T47D (cell line): ENCODE measurements around the gene RCBTB2.
"Not testable (repeated sequence)": the region's sequence is repeated elsewhere in the genome, so short reads cannot be mapped to it uniquely, and the experiment has no call there.

Experiments used
- DNase-seq, 2 experiments: peaks; one replicate each; pipeline versions ENCODE4 v3.0.0 to v3.0.0-alpha.2; 2011 to 2012; ENCODE audit warnings: low read depth in 1 of 2, low spot score in 1 of 2
- JUND ChIP-seq: IDR thresholded peaks from 2 replicates; pipeline ENCODE4 v1.6.1; 2012; ENCODE audit warnings: low read depth
- in situ Hi-C: cut with HindIII; loops from 2 replicates; pipeline ENCODE4 v1.10.0; 2016; ENCODE audit warnings: low sequenced_read_pairs, low pct_unique_long_range_greater_than_20kb

The RCBTB2 gene

DNA sequence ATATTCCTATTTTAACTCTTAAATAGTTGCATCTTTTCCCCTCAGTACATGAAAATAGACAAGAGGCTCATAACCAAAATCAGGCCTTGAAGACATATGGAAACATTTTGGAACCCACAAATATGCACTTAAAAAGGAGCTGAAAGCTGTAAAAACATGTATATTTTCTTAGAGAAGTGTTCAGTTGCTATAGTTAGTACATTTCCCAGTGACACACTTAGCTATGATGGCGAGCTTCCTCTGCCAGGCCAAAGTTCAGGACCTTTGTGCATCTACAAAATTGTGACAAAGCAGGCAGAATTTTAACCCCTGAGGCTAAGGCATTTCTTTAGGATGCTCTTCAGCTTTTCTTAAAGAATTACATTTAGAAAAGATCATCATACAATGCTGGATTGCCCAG lies 54.5 kb downstream of the RCBTB2 start:
- no peak for TF ChIP-seq JUND
- no peak for DNase-seq
- in situ Hi-C loops, result no loop called here

DNA sequence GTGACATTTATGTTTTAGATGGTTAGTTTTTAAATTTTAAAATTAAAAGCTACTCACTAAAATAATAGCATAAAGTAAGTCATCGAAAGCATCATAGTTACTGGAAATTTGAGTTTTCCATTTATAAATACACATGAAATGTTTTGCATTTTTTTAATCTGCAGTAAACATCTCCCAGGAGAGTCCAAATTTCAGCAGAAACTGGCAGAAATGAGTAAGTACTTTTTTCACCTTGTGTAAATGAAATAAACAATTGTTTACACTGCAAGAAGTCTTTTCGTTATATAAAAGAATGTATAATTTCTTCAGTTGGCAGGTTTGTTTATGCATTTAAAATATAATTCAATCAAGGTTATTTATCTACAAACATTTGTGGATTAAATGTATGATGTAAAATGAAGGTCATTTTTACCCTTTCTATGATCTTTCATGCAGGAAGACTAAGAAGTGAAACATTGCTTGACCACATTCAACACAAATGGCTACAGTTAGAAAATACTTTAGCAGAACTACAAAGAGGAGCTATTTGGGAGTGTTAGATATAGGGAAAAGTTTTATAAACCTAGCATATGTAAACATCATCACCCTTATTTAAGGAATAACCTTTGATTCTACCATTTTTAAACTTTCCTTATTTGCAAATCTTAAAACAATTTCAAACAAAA lies 55.6 kb downstream of the RCBTB2 start:
- in situ Hi-C loops, result no loop called here
- DNase-seq, result no peak
- TF ChIP-seq JUND, result no peak

DNA sequence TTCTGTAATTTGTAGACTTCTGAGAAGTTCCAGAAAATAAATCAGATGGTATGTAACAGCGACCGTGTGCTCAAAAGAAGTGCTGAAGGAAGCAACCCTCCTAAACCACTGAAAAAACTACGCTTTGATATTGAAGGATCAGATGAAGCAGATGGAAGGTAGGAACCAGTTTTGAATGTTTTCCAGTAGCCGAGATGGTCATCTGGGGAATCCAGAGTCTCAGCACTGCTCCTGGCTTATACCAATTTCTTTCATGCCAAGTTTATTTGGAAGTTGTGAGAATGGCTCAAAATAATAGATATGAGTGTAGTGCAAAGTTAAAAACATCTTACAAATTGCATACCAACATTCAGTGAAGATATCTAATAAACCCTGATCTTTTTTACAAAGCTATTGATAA lies 56.2 kb downstream of the RCBTB2 start:
- TF ChIP-seq JUND, result no peak
- DNase-seq, result no peak
- in situ Hi-C loops, result no loop called here

DNA sequence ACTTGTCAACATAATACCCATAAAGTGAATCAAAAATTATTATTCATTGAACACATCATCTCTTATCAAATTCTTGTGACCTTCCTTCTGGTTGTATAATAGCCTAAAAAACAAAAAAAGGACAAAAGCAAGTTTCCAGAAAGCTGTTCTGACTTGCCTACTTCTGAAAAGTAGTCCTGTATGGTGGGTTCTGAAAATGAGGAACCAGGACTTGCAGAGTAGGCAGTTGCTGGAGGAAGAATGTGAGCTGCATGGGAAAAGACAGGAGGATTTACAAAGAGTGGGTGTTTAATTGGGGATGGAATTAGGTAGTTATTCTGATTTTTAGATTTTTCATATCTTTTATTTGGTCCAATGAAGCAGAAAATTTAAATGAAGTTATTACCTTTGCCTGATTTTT lies 56.7 kb downstream of the RCBTB2 start:
- in situ Hi-C loops, result no loop called here
- no peak for TF ChIP-seq JUND
- DNase-seq, result no peak

DNA sequence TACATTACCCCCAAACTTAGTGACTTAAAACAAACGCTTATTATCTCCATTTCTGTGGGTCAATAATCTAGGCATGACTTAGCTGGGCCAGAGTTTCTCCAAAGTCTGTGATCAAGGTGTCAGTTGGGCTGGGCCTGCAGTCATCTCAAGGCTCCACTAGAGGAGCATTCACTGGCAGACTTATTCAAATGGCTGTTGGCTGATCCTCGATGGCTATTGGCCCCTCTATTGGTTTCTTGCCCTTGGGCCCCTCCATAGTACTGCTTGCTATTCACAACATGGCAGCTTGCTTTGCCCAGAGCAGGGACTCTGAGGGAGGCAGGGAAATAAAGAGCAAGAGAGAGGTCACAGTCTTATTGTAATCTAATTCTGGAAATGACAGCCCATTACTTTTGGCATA lies 57.6 kb downstream of the RCBTB2 start:
- in situ Hi-C loops, result no loop called here
- no peak for DNase-seq
- no peak for TF ChIP-seq JUND

DNA sequence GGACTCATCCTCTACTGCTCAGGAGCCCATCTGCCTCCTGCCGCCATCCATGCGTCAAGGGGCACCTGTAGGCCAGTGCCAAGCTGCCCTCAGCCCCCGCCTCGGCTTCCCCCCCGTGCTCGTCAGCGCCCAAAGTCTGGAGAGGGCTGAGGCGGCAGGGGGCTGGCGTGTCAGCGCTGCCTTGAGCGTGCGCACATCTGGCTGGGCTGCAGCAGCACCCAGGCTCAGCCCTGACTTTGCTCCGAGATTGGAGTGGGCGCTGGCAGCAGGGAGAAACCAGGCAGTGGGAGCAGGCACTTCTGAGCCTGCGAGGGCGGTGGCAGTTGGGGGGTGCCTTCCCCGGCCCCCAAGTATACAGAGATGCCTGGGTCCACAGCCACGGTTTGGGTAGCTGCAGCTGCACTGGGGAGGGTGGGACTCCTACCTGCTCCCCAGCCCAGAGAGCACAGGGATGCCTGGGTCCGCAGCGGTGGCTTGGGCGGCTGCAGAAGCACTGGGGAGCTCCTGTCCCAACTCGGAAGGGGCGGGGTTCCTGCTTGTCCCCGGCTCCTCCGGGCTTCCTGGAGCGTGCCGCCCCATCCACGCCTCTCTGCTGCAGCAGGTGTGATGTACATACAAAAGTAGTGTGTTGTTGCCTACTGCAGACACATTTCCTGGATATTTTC lies 75.2 kb downstream of the RCBTB2 start:
- in situ Hi-C loops, result no loop called here
- DNase-seq, result no peak
- no peak for TF ChIP-seq JUND

DNA sequence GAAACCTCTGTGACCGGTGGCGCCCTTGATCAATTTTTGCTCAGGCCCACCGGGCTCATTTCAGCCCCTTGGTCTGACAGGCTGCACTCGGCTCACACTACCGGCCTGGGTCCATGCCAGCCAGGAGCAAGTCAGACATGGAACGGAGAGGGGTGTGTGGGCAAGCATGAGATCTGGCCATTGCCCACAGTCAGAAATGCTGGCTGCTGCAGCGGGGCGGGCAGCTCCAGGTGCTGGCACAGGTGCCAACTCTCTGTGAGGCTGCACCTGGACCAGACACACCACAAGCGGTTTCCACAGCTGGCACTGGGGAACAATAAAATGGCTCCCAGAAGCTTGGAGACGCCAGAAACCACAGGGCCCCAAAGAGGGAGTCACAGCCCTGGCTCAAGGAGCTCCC lies 76.3 kb downstream of the RCBTB2 start:
- DNase-seq, result no peak
- in situ Hi-C loops, result no loop called here
- no peak for TF ChIP-seq JUND

DNA sequence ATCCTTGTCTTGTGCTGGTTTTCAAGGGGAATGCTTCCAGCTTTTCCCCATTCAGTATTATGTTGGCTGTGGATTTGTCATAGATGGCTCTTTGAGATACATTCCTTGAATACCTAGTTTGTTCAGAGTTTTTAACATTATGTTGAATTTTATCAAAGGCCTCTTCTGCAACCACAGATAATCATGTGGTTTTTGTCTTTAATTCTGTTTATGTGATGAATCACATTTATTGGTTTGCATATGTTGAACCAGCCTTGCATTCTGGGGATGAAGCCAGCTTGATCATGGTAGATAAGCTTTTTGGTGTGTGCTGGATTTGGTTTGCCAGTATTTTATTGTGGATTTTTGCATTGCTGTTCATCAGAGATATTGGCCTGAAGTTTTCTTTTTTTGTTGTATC lies 81.7 kb downstream of the RCBTB2 start:
- in situ Hi-C loops, result not testable (repeated sequence)

DNA sequence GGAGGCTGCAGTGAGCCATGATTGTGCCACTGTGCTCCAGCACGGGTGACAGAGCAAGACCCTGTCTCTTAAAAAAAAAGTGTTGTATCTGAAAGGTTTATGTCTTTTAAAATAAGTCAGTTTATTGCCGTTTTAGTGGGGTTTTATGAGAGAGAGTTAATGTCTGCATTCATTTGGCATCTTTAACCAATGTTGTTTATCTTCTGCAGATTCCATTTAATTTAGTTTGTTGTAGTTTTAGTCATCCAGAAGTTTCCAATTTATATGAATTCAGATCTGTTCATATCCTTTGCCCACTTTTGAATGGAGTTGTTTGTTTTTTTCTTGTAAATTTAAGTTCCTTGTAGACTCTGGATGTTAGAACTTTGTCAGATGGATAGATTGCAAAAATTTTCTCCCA lies 83.2 kb downstream of the RCBTB2 start:
- in situ Hi-C loops, result no loop called here
- TF ChIP-seq JUND, result no peak
- no peak for DNase-seq

More for the DNA sequence above, 81.7 kb downstream of the RCBTB2 start:
- DNase-seq, result peak in 1 of 2 experiments; percentile 2

DNA sequence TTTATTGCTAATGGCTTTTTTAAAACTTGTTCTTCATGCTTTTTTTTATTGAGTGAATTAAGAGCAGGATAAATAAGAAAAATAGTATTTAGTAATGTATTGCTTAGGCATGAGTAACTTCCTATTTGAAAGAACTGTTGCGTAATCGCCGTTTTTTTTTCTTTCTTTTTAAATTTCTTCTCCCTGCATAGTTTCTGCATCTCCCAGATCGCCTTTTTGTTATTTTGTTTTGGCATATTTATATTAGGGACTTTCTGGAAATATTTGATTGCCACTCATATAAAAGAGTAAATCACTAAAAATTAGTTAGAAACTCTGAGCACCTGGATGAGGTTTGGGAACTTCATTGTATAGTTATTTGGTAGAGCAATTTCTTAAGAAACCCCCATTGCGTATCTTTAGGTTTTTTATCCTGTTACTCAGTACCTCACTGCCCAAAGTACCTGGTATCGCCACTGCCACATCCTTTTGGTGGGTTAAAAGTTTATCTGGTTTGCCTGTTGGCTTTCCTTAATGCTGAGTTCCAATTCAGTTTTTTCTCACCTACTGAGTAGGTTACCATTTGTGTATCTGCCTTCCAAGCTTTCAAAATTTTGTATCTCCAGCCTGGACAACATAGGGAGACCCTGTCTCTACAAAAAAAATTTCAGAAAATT lies 83.8 kb downstream of the RCBTB2 start:
- in situ Hi-C loops, result no loop called here
- DNase-seq, result no peak
- no peak for TF ChIP-seq JUND

DNA sequence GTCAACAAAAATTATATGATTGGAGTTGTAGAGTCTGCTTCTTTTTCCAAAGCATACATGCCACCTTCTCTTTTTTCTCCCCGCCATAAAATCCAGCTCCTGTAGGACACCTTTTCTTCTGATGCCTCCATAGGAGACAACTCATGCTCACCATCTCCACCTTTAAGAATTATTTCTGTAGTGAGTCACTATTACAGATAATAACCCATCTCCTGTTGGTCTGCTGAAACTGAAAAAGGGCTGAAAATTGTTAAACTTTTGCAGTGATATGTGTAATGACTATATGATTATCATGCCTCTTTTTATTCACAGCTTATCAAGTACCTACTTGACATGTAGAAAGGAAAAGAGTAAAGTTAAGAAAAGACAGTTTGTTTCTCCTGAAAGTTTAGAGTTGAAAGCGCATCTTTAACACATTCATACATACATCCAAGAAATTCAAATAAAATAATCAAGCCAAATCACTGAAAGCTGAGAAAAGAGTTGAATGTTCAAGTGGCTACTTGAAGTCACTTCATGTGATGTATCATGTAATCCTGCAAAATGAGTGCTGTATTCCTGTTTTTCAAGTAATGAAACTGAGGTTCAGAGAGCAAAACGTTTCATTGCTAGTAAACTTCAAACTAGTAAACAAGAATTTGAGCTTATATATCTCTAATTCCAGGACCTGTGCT lies 84.5 kb downstream of the RCBTB2 start:
- no peak for DNase-seq
- no peak for TF ChIP-seq JUND
- in situ Hi-C loops, result no loop called here

DNA sequence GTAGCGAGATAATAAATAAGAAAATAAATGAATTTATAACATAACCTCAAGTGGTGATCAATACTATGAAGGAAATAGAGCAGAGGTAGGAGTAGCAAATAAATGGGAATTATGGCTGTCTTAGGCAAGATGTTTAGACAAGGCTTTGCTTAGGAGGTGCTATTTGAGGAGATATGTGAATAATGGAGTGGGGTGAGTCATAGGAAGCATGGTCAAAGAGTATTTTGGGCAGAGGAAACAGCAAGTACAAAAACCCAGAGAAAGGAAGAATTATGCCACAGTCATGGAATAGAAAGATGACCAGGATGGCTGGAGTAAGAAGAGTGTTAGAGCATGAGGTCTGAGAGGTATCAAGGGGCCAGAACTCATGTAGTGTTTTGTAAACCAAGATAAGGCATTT lies 86.4 kb downstream of the RCBTB2 start:
- no peak for TF ChIP-seq JUND
- no peak for DNase-seq
- in situ Hi-C loops, result no loop called here
